ENCODE results near the gene FGD4.

FGD4 gene

DNA sequence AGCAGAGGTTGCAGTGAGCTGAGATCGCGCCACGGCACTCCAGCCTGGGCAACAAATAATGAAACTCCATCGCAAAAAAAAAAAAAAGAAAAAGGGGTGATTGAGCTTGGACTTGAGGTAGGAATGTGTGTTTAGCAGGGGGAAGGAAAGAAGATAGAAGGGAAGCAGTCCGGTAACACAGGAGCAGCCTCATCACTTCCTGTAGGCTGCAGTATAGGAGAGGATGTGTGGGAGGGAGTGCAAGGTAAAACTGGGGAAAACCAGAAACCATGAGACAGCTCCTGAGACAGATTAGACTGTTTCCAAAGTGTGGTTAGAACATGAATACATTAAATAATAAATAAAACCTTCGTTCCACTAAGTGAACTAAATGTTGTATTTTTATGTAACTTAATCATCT, 49.2 kb downstream of the FGD4 start:
- Histone ChIP-seq H3K27ac (replicated peaks) (no peak overlapping the region), H3K27me3 (ENCODE audit: insufficient read depth, poor library complexity, severe bottlenecking) (no peaks in the 10 kb centered on the region), H3K4me3 (replicated peaks; ENCODE audit: insufficient read depth, low read length) (no peak overlapping the region)
- no peak for DNase-seq (ENCODE audit: low read depth in 1 of 2, low spot score in 1 of 2)
- TF ChIP-seq GABPA (IDR thresholded peaks at IDR 0.05; ENCODE audit: low read depth) (no peak), CTCF (IDR thresholded peaks at IDR 0.05; ENCODE audit: insufficient read depth, low read length) (no peak), POLR2AphosphoS5 (IDR thresholded peaks at IDR 0.05; ENCODE audit: low read depth) (no peak), SPI1 (IDR thresholded peaks at IDR 0.05; ENCODE audit: borderline replicate concordance, low read depth) (no peak)
- TF ChIP-seq, protein P1, sequence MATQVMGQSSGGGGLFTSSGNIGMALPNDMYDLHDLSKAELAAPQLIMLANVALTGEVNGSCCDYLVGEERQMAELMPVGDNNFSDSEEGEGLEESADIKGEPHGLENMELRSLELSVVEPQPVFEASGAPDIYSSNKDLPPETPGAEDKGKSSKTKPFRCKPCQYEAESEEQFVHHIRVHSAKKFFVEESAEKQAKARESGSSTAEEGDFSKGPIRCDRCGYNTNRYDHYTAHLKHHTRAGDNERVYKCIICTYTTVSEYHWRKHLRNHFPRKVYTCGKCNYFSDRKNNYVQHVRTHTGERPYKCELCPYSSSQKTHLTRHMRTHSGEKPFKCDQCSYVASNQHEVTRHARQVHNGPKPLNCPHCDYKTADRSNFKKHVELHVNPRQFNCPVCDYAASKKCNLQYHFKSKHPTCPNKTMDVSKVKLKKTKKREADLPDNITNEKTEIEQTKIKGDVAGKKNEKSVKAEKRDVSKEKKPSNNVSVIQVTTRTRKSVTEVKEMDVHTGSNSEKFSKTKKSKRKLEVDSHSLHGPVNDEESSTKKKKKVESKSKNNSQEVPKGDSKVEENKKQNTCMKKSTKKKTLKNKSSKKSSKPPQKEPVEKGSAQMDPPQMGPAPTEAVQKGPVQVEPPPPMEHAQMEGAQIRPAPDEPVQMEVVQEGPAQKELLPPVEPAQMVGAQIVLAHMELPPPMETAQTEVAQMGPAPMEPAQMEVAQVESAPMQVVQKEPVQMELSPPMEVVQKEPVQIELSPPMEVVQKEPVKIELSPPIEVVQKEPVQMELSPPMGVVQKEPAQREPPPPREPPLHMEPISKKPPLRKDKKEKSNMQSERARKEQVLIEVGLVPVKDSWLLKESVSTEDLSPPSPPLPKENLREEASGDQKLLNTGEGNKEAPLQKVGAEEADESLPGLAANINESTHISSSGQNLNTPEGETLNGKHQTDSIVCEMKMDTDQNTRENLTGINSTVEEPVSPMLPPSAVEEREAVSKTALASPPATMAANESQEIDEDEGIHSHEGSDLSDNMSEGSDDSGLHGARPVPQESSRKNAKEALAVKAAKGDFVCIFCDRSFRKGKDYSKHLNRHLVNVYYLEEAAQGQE (IDR thresholded peaks at IDR 0.05; ENCODE audit: insufficient replicate concordance, low read depth): no peak

GRCh38 chr12:32450363-32450762, 51.0 kb downstream of the FGD4 start:
- DNase-seq (ENCODE audit: low read depth in 1 of 2, low spot score in 1 of 2): no peak
- Histone ChIP-seq H3K27me3 (ENCODE audit: insufficient read depth, poor library complexity, severe bottlenecking) (no peaks in the 10 kb centered on the region), H3K4me3 (replicated peaks; ENCODE audit: insufficient read depth, low read length) (no peak overlapping the region), H3K27ac (replicated peaks) (no peak overlapping the region)
- TF ChIP-seq SPI1 (IDR thresholded peaks at IDR 0.05; ENCODE audit: borderline replicate concordance, low read depth): no peak
- TF ChIP-seq POLR2AphosphoS5 (IDR thresholded peaks at IDR 0.05; ENCODE audit: low read depth): no peak
- TF ChIP-seq, protein P1 (IDR thresholded peaks at IDR 0.05; ENCODE audit: insufficient replicate concordance, low read depth): no peak
- TF ChIP-seq GABPA (IDR thresholded peaks at IDR 0.05; ENCODE audit: low read depth): no peak
- TF ChIP-seq CTCF (IDR thresholded peaks at IDR 0.05; ENCODE audit: insufficient read depth, low read length): no peak

DNA sequence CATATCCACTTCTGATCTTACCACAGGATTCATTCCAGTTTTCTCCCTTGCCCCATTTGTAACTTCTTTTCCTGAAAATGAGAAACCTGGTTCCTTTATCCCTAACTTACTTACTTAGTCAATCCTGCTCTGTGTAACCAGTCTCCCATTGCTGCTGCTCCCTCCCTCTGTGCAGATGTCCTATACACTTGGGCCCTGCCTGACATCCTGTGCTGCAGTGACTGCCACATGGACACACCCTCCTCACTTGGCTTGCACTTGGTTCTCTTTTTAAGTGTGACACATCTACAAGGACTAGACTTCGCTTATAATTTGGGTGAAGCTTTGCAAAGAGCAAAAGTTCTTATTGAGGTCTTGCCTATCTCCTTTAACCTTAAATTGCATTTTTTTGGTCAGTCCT, 51.4 kb downstream of the FGD4 start:
- Histone ChIP-seq H3K27me3 (ENCODE audit: insufficient read depth, poor library complexity, severe bottlenecking) (no peaks in the 10 kb centered on the region), H3K4me3 (replicated peaks; ENCODE audit: insufficient read depth, low read length) (no peak overlapping the region), H3K27ac (replicated peaks) (no peak overlapping the region)
- no peak for TF ChIP-seq GABPA (IDR thresholded peaks at IDR 0.05; ENCODE audit: low read depth)
- no peak for TF ChIP-seq POLR2AphosphoS5 (IDR thresholded peaks at IDR 0.05; ENCODE audit: low read depth)
- no peak for TF ChIP-seq SPI1 (IDR thresholded peaks at IDR 0.05; ENCODE audit: borderline replicate concordance, low read depth)
- TF ChIP-seq CTCF (IDR thresholded peaks at IDR 0.05; ENCODE audit: insufficient read depth, low read length): no peak
- TF ChIP-seq, protein P1 (IDR thresholded peaks at IDR 0.05; ENCODE audit: insufficient replicate concordance, low read depth): no peak
- DNase-seq (ENCODE audit: low read depth in 1 of 2, low spot score in 1 of 2): no peak

All from HL-60 (cell line).